DOHH2 (cell line): ENCODE measurements around the gene SYT11.
"Not testable (repeated sequence)": the region's sequence is repeated elsewhere in the genome, so short reads cannot be mapped to it uniquely, and the experiment has no call there.

Experiments used
- EZH2phosphoT487 ChIP-seq: fragments of 200-600 bp; sonication (generic); IDR thresholded peaks from 2 replicates; pipeline ENCODE4 v1.6.1; 2017; ENCODE audit warnings: borderline replicate concordance, mild to moderate bottlenecking, antibody characterized with exemption, low read length, moderate library complexity, mixed read lengths
- TF ChIP-seq, protein P1 (sequence below): fragments of 200-600 bp; sonication (generic); IDR thresholded peaks from one replicate; pipeline ENCODE4 v1.5.1; 2014; ENCODE audit warnings: antibody characterized with exemption, mild to moderate bottlenecking, low read depth, low read length; ENCODE audit not compliant: poor library complexity, severe bottlenecking

DNA sequence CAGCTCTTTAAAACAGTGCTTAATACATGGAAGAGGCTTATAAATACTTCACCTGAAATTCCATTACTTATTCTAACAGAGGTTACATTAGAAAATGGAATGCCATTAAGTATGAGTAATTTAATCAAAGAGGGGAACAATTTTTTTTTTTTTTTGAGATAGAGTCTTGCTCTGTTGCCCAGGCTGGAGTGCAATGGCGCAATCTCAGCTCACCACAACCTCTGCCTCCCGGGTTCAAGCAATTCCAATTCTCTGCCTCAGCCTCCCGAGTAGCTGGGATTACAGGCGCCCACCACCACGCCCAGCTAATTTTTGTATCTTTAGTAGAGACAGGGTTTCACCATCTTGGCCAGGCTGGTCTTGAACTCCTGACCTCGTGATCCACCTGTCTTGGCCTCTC, 36.2 kb downstream of the SYT11 start:
- TF ChIP-seq, protein P1, sequence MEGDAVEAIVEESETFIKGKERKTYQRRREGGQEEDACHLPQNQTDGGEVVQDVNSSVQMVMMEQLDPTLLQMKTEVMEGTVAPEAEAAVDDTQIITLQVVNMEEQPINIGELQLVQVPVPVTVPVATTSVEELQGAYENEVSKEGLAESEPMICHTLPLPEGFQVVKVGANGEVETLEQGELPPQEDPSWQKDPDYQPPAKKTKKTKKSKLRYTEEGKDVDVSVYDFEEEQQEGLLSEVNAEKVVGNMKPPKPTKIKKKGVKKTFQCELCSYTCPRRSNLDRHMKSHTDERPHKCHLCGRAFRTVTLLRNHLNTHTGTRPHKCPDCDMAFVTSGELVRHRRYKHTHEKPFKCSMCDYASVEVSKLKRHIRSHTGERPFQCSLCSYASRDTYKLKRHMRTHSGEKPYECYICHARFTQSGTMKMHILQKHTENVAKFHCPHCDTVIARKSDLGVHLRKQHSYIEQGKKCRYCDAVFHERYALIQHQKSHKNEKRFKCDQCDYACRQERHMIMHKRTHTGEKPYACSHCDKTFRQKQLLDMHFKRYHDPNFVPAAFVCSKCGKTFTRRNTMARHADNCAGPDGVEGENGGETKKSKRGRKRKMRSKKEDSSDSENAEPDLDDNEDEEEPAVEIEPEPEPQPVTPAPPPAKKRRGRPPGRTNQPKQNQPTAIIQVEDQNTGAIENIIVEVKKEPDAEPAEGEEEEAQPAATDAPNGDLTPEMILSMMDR = not testable (repeated sequence)
- TF ChIP-seq EZH2phosphoT487 = not testable (repeated sequence)
